Measurements from ENCODE around the gene BABAM2. TPM values are rescaled to one million over a fixed set of nuclear protein-coding genes. Genes with fewer than 3 reads are reported as not detected.

The BABAM2 gene
- polyA plus RNA-seq, 1 experiment: 32.6 TPM

- DNase-seq (ENCODE audit: low read depth): no peak
- Histone ChIP-seq H3K27me3 (ENCODE audit: control insufficient read depth, insufficient read depth, low read length) (no peaks in the 10 kb centered on the region), H3K36me3 (ENCODE audit: control insufficient read depth, insufficient read depth, low read length) (no peaks in the 10 kb centered on the region), H3K4me3 (ENCODE audit: low read depth, low read length) (no peak overlapping the region)
- CTCF ChIA-PET: no interaction called here
- TF ChIP-seq, protein P1, sequence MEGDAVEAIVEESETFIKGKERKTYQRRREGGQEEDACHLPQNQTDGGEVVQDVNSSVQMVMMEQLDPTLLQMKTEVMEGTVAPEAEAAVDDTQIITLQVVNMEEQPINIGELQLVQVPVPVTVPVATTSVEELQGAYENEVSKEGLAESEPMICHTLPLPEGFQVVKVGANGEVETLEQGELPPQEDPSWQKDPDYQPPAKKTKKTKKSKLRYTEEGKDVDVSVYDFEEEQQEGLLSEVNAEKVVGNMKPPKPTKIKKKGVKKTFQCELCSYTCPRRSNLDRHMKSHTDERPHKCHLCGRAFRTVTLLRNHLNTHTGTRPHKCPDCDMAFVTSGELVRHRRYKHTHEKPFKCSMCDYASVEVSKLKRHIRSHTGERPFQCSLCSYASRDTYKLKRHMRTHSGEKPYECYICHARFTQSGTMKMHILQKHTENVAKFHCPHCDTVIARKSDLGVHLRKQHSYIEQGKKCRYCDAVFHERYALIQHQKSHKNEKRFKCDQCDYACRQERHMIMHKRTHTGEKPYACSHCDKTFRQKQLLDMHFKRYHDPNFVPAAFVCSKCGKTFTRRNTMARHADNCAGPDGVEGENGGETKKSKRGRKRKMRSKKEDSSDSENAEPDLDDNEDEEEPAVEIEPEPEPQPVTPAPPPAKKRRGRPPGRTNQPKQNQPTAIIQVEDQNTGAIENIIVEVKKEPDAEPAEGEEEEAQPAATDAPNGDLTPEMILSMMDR (IDR thresholded peaks at IDR 0.05; ENCODE audit: insufficient read depth, low read depth, low read length): no peak
- POLR2A ChIA-PET: interaction anchor here (0.6 kb wide), 1 partner anchor 238 kb away, joined by 6 read pairs; no protein-coding TSS in a partner anchor
Measured at GRCh38 chr2:28282861-28283646, 392.5 kb downstream of the BABAM2 start.

DNA sequence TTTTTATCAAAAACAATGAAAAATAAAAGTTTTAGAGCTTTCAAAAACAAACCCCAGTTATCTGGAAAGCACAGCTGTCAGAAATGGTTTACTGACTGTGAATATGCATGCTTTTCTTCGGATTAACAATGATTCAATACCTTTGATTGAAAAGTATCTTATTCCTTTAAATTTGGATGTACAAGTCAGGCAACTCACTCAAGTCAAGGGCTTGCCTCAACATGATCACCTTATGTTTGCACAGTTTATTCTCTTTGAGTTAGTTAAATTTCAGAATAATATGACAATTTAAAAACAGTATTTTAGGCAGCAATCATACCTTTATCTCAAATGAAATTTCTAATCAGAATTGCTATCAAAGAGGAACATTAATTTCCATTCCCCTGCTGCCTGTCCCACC, 393.3 kb downstream of the BABAM2 start:
- POLR2A ChIA-PET: no interaction called here
- CTCF ChIA-PET: no interaction called here

GRCh38 chr2:28286678-28287077, 396.1 kb downstream of the BABAM2 start:
- Histone ChIP-seq H3K27me3 (ENCODE audit: control insufficient read depth, insufficient read depth, low read length) (no peaks in the 10 kb centered on the region), H3K4me3 (ENCODE audit: low read depth, low read length) (no peak overlapping the region), H3K36me3 (ENCODE audit: control insufficient read depth, insufficient read depth, low read length) (no peaks in the 10 kb centered on the region)
- ChIA-PET POLR2A (no interaction called here), CTCF (interaction anchor here (0.7 kb wide), 1 partner anchor 76 kb away, joined by 4 read pairs; no protein-coding TSS in a partner anchor)
- TF ChIP-seq, protein P1 (IDR thresholded peaks at IDR 0.05; ENCODE audit: insufficient read depth, low read depth, low read length): no peak
- DNase-seq (ENCODE audit: low read depth): no peak

More for the DNA sequence above, 393.3 kb downstream of the BABAM2 start:
- TF ChIP-seq, protein P1 (IDR thresholded peaks at IDR 0.05; ENCODE audit: insufficient read depth, low read depth, low read length): no peak
- Histone ChIP-seq H3K4me3 (ENCODE audit: low read depth, low read length) (no peak overlapping the region), H3K36me3 (ENCODE audit: control insufficient read depth, insufficient read depth, low read length) (no peaks in the 10 kb centered on the region), H3K27me3 (ENCODE audit: control insufficient read depth, insufficient read depth, low read length) (no peaks in the 10 kb centered on the region)
- DNase-seq (ENCODE audit: low read depth): no peak

DNA sequence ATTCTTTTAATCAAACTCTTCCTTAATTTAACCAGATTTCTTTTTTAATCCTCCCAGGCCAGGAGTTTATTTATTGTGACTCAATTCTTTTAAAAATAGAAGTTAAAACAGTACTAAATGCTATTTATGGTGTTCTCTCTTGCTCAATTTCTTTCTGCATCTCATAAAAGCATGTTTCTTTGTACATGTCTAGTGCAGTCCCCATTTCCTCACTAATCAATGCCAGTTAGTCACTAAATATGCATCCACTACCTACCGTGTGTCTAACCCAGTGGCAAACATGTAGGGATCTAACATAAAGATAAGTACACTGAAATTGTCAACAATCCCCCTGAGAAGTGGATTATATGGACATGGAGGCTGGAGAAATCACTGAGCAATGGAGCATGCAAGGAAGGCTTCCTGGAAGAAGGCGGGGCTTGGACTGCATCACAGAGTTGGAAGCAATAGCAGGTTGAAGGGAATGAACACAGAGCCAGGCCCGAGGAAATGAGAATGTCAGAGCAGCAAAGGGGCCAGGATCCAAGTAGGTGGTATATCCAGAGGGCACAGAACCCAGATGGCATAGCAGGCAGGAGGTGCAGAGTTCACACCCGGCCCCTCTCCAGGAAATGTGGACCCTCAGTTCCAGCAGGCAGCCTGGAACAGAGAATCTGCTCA, 396.9 kb downstream of the BABAM2 start:
- ChIA-PET CTCF (interaction anchor here (0.7 kb wide), 1 partner anchor 76 kb away, joined by 4 read pairs; no protein-coding TSS in a partner anchor), POLR2A (no interaction called here)
- Histone ChIP-seq H3K36me3 (ENCODE audit: control insufficient read depth, insufficient read depth, low read length) (no peaks in the 10 kb centered on the region), H3K27me3 (ENCODE audit: control insufficient read depth, insufficient read depth, low read length) (no peaks in the 10 kb centered on the region), H3K4me3 (ENCODE audit: low read depth, low read length) (no peak overlapping the region)
- peak; percentile 59 for DNase-seq (ENCODE audit: low read depth)
- TF ChIP-seq, protein P1 (IDR thresholded peaks at IDR 0.05; ENCODE audit: insufficient read depth, low read depth, low read length): no peak

GRCh38 chr2:28288620-28289019, 398.1 kb downstream of the BABAM2 start:
- no peaks in the 10 kb centered on the region for H3K27me3 ChIP-seq (ENCODE audit: control insufficient read depth, insufficient read depth, low read length)
- DNase-seq (ENCODE audit: low read depth): no peak
- no peak overlapping the region for H3K4me3 ChIP-seq (ENCODE audit: low read depth, low read length)
- CTCF ChIA-PET: no interaction called here
- POLR2A ChIA-PET: no interaction called here
- H3K36me3 ChIP-seq (ENCODE audit: control insufficient read depth, insufficient read depth, low read length): no peaks in the 10 kb centered on the region
- TF ChIP-seq, protein P1 (IDR thresholded peaks at IDR 0.05; ENCODE audit: insufficient read depth, low read depth, low read length): no peak

Data from BJ (cell line).